Measurements from ENCODE around the gene WIPF1.

Gene WIPF1

GRCh38 chr2:174597345-174598047 is at the start of gene WIPF1:
WIPF1 (minus strand) TSS chr2:174597804; CDS start chr2:174585573, 12,231 bp downstream.
- DNase-seq (ENCODE audit: low read depth), result peak; percentile 79

DNA sequence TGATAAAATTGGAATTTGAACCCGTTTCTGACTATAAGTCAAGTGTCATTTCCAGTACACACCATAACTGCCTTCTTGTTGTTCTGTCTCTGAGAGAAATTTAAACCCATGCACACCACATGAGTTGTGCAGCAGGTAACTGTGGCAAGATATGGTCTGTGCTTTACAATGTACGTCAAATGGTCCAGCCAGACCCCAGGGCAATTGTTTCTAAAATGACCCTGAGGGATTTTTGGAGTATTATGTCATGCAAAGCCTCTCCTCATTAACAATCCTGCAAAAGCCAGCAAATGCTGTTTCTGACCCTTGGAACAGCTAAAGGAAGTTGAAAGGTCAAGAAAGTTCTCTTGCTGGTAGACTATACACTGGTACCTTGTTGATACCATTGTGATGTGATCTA is 47.7 kb upstream of the WIPF1 start:
- DNase-seq (ENCODE audit: low read depth), result no peak

- no peak for DNase-seq (ENCODE audit: low read depth)
Measured at GRCh38 chr2:174644406-174644805, 46.8 kb upstream of the WIPF1 start.

DNA sequence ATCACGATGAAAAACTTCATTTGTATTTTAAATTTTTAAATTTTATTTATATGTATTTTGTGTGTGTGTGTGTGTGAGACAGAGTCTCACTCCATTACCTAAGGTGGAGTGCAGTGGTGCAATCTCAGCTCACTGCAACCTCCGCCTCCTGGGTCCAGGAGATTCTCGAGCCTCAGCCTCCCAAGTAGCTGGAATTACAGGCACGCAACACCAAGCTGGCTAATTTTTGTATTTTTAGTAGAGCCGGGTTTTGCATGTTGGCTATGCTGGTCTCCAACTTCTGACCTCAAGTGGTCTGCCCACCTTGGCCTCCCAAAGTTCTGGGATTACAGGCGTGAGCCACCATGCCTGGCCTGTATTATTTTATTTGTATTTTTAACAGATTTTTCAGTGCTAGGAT is 45.8 kb upstream of the WIPF1 start:
- DNase-seq (ENCODE audit: low read depth), result no peak

DNA sequence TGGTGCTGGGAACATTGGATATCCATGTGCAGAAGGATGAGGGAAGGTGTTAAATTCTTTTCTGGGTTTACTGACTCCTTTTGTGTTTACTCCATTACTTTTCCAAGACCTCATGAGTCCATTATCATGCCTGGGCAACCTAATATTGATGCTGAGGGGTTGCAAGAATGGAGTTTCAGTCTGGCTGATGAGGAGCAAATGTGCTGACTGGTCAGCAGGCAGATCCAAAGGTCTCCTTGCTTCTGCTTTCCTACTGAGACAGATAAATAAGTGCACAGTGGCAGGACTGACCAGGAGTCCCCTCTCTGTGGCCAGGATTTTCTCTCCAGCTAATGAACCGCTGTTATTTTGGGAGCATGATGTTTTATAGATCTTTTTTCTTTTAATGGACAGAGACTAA is 43.6 kb upstream of the WIPF1 start:
- DNase-seq (ENCODE audit: low read depth), result no peak

GRCh38 chr2:174636987-174637386 is 39.4 kb upstream of the WIPF1 start:
- no peak for DNase-seq (ENCODE audit: low read depth)

DNA sequence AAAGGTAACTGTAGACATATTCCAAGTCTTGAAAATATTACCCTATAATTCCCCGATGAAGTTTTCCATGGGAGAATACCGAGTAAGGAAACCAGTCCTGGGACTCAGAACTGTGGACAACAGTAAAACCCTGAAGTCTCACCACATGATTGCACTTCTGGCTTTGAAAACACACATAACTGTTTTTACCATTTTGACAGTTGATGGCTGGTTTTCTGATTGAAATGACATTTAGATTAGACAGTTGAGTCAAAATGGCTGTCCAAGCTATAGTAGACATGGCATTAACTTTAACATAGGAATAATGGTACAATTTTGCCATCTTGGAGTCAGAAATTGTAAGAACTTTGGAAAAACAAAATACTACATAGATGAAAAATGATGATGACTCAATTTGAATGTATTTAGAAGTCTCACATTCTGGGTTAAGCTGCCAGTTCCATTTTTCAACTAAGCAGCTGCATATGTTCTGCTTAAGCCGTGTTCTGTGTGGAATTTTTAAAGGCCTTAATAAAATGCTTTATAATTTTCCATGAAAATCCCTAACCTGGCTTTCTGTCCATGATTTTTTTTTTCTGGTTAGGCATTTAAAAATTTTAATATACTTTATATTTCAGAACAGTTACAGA is 38.3 kb upstream of the WIPF1 start:
- DNase-seq (ENCODE audit: low read depth), result peak; percentile 77

- no peak for DNase-seq (ENCODE audit: low read depth)
Measured at GRCh38 chr2:174635015-174635593, 37.5 kb upstream of the WIPF1 start.

GRCh38 chr2:174634130-174635014 is 36.8 kb upstream of the WIPF1 start:
- DNase-seq (ENCODE audit: low read depth), result peak; percentile 41

DNA sequence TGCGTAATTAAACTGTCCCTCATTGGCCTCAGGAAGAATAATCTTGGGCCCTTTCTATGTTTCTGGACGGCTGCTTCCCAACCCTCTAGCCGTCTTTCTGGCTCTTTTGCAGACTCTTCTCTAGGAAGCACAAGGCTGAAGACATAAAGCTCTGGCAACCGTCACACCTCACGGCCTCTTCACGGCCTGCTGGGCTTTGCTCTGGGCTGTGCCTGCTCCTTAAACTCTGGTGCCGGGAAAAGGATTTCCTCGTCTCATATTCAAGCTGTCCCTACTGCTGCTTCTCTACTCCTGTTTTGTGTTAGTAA is 36.0 kb upstream of the WIPF1 start:
- DNase-seq (ENCODE audit: low read depth), result peak; percentile 40

DNA sequence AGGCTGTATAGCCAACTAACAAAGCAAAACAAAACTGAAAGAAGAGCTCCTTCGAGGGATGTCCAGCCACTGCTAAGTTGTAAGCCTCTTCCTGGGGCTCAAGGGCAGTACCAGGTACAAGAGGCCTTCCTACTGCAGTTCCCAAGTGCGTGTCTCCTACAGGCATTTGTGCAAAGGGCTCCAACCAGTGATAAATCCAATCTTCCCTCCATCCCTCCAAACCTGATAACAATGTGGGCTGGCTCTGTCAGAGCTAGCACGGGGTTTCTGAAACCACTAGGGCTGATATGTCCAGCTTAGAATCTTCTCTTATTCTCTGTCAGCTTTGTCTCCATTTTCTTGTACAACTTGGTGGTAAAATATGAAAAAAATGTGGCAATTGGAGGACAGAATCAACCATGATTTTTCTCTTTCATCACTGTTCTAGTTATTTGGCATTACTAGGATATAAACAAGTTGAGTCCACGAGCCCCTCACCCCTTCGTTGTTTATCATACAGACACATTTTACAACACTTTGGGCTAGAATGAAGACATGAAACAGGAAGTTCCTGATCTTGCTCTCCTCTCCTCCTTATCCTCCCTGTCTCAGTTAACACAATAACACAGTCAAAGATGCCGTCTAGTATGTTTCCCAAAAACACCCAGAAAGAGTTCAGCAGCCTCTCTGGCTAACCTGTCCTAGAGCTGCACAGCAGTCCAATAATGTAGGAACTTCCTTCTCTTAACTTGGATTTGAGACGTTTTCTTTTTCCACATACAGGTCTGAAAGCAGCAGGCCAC is 35.4 kb upstream of the WIPF1 start:
- DNase-seq (ENCODE audit: low read depth), result peak; percentile 51

- peak; percentile 96 for DNase-seq (ENCODE audit: low read depth)
Measured at GRCh38 chr2:174631009-174631981, 33.7 kb upstream of the WIPF1 start.

GRCh38 chr2:174630107-174630506 is 32.5 kb upstream of the WIPF1 start:
- DNase-seq (ENCODE audit: low read depth), result no peak

GRCh38 chr2:174629506-174629905 is 31.9 kb upstream of the WIPF1 start:
- DNase-seq (ENCODE audit: low read depth), result no peak

DNA sequence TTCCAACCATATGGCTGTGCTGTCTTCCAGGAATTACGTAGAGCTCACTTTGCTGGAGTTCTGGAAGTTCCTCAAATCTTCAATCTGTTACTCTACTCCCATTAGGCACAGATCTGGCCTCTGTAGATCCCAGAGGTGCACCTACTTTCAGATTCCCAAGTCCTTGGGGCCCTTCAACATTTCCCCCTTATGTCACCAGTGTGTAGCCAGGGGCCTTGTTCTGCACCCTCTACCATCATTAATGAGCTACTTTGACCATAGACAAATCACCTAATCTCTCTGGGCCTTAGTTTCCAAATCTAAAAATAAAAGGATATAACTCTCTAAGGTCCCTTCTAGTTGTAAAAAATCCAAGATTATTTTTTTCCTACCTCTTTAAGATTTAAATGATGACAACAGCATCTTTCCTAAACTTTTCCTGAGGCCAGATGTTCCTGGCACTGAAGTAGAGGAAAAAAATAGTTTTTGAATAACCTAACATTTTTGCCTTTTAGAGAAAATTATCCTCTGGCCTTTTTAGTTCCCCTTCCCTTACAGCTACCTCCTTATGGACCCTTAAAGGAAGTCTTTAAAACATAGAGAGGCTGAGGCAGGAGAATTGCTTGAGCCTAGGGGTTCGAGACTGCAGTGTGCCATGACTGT is 31.0 kb upstream of the WIPF1 start:
- no peak for DNase-seq (ENCODE audit: low read depth)

DNA sequence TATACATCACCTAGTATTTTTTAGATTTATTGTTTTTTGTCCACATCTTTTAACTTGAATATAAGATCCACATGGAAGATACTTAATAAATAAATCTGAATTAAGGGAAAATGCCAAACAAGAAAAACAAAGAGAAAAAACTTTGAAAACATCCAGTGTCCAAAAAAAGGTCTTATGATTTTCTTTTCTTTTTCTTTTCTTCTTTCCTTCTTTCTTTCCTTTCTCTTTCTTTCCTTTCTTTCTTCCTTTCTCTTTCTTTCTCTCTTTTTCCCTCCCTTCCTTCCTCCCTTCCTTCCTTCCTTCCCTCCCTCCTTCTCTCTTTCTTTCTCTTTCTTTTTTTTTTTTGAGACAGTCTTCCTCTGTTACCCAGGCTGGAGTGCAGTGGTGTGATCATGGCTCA is 29.6 kb upstream of the WIPF1 start:
- DNase-seq (ENCODE audit: low read depth), result no peak

DNA sequence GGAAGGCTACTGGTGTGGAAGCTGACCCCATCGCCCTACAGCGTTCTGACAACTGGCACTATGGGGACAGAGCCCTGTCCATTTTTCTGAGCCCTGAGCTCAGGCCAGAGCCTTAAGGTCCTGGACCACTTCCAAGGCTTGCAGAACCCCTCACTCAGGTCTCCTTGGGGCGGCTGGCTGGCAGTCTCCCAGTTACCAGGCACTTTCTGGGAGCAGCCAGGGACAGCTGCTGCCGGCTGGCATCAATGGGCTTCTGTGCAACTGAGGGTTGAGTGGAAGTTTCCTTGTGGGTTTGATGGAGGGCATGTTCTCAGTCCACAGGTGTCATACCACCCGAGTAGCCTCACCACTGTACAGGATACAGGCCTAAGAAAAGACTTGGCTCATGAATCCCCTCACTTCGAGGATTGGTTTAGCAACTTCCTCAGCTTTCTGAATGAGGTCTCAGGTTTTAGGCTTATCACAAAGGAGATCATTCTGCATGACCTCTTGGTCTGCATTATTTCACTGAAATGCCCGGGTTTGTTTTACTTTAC is 27.4 kb upstream of the WIPF1 start:
- no peak for DNase-seq (ENCODE audit: low read depth)

DNA sequence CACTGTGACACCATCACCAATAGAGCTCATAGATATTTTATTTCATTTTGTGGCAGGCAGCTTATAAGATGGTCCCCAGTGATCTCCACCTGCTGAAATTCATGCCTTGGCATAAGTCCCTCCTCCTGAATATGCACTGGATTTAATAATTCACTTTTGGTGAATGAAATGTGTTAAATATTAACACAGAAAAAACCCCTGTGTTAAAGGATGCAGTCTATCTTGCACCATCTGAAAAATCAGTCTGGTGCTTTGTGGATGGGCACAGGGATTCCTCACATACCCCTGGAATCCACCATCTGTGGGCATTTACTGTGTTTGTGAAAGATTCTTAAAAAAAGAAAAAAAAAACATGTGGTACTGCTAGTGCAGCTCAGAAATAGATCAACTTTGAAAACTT is 26.1 kb upstream of the WIPF1 start:
- DNase-seq (ENCODE audit: low read depth), result no peak

DNA sequence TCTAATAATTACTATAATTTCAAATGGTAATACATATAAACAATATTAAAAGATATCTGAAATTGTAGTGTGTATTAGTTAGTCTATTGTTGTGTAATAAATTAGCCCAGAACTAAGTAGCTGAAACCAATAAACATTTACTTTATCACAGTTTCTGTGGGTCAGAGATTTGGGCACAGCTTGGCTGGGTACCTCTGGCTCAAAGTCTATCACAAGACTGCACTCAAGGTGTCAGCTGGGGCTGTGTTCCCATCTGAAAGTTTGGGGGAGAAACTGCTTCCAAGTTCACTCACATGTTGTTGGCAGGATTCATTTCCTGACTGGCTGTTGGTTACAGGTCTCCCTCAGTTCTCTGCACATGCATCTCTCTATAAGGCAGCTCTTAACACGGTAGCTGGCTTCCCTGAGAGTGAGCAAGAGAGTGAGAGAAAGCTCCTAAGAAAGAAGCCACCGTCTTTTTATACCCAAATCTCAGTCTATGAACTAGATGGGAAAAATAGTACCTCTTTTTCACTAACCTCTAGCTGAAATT is 25.6 kb upstream of the WIPF1 start:
- no peak for DNase-seq (ENCODE audit: low read depth)

DNA sequence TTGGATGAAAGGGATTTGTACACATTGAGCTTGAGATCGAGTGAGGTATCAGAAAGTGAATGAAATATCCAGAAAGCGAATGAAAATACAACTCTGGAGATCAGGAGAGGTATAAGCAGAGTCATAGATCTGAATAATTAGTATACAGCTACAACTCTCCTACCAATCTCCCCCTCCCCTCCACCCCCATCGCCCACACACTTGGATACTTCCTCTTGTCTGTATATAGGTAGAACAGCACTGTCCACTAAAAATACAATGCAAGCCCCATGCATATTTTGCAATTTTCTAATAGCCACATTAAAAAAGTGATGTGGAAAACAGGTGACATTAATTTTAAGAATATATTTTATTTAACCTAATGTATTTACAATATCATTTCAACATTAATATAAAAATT is 23.7 kb upstream of the WIPF1 start:
- DNase-seq (ENCODE audit: low read depth), result no peak
